Liver (tissue), 3 donors: ENCODE measurements around the gene MGAT5.

Source experiments
- EGR1 ChIP-seq, 2 donors: IDR thresholded peaks; 2 replicates each; pipeline ENCODE4 v1.6.1; 2016 to 2018; ENCODE audit warnings: antibody characterized with exemption in 2 of 2, low read depth in 2 of 2
- HNF4A ChIP-seq, 2 donors: conservative IDR thresholded peaks; 2 replicates each; pipeline ENCODE4 v1.6.1; 2016; ENCODE audit warnings: antibody characterized with exemption in 2 of 2, mild to moderate bottlenecking in 2 of 2
- JUND ChIP-seq, 2 donors: IDR thresholded peaks; 2 replicates each; pipeline ENCODE4 v1.6.1; 2016; ENCODE audit warnings: antibody characterized with exemption in 2 of 2
- NR2F2 ChIP-seq: IDR thresholded peaks from 2 replicates; pipeline ENCODE4 v1.6.1; 2016; ENCODE audit warnings: antibody characterized with exemption
- RAD21 ChIP-seq, 2 donors: IDR thresholded peaks; 2 replicates each; pipeline ENCODE4 v1.6.1; 2016; ENCODE audit warnings: antibody characterized with exemption in 2 of 2, mild to moderate bottlenecking in 2 of 2
- RXRA ChIP-seq, 2 donors: IDR thresholded peaks; 2 replicates each; pipeline ENCODE4 v1.6.1; 2017 to 2018; ENCODE audit warnings: antibody characterized with exemption in 2 of 2, mild to moderate bottlenecking in 1 of 2
- SP1 ChIP-seq: IDR thresholded peaks from 2 replicates; pipeline ENCODE4 v1.6.1; 2018; ENCODE audit warnings: antibody characterized with exemption, mild to moderate bottlenecking
- TAF1 ChIP-seq: conservative IDR thresholded peaks from 2 replicates; pipeline ENCODE4 v1.6.1; 2016; ENCODE audit warnings: antibody characterized with exemption, mild to moderate bottlenecking
- YY1 ChIP-seq: IDR thresholded peaks from 2 replicates; pipeline ENCODE4 v1.6.1; 2016; ENCODE audit warnings: antibody characterized with exemption, mild to moderate bottlenecking
- TF ChIP-seq, protein P1 (sequence below): fragments of 150-350 bp; IDR thresholded peaks from 2 replicates; pipeline ENCODE4 v1.5.1; 2017; ENCODE audit warnings: improper control_type of control experiment, low read depth, low read length; ENCODE audit not compliant: missing input control
- TF ChIP-seq, protein P2 (sequence below): IDR thresholded peaks from 2 replicates; pipeline ENCODE4 v1.6.1; 2016; ENCODE audit warnings: antibody characterized with exemption, mild to moderate bottlenecking
- TF ChIP-seq, protein P3 (sequence below): IDR thresholded peaks from 2 replicates; pipeline ENCODE4 v1.6.1; 2016; ENCODE audit warnings: antibody characterized with exemption
- TF ChIP-seq, protein P4 (sequence below): IDR thresholded peaks from 2 replicates; pipeline ENCODE4 v1.6.1; 2016; ENCODE audit warnings: antibody characterized with exemption
- donor health status: healthy.
- donor health status: healthy.

DNA sequence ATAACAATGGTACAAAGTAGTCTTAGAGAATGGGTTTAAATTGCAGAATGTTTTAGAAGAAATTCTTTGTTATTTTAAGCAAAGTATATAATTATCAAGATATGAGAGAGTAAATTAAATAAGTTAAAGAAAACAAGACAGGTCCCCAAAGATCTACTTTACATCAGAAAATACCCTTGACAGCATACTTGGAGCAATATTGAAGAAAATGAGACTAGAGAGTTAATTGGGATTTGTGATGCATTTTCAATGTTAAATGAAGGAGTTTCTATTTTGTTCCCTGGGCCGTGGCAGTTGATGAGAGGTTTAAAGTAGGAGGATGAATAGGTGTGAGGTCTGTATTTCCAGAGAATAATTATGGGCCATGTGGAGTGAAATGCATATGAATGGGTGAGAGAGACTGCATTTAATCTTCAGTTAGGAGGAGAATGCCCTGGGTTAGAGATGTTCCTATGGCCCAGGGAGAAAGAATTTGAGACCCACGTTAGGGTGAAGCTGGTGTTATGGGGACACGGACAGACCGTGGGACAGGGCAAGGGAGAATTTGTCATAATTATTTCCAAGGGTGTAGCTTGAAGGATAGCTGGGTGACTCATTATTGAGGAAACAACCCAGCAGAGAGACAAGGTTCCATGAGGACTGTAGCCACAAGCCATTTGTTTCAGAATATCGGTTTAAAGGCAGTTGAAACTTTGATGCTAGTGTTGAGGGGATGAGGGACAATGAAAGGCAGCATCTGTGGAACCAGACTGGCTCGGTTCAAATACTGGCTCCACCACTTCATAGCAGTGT lies 22.7 kb downstream of the MGAT5 start:
- TF ChIP-seq, protein P1, sequence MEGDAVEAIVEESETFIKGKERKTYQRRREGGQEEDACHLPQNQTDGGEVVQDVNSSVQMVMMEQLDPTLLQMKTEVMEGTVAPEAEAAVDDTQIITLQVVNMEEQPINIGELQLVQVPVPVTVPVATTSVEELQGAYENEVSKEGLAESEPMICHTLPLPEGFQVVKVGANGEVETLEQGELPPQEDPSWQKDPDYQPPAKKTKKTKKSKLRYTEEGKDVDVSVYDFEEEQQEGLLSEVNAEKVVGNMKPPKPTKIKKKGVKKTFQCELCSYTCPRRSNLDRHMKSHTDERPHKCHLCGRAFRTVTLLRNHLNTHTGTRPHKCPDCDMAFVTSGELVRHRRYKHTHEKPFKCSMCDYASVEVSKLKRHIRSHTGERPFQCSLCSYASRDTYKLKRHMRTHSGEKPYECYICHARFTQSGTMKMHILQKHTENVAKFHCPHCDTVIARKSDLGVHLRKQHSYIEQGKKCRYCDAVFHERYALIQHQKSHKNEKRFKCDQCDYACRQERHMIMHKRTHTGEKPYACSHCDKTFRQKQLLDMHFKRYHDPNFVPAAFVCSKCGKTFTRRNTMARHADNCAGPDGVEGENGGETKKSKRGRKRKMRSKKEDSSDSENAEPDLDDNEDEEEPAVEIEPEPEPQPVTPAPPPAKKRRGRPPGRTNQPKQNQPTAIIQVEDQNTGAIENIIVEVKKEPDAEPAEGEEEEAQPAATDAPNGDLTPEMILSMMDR = no peak
- TF ChIP-seq EGR1 (IDR thresholded peaks at IDR 0.05; ENCODE audit: low read depth in 2 of 2) = no peak
- TF ChIP-seq, protein P2, sequence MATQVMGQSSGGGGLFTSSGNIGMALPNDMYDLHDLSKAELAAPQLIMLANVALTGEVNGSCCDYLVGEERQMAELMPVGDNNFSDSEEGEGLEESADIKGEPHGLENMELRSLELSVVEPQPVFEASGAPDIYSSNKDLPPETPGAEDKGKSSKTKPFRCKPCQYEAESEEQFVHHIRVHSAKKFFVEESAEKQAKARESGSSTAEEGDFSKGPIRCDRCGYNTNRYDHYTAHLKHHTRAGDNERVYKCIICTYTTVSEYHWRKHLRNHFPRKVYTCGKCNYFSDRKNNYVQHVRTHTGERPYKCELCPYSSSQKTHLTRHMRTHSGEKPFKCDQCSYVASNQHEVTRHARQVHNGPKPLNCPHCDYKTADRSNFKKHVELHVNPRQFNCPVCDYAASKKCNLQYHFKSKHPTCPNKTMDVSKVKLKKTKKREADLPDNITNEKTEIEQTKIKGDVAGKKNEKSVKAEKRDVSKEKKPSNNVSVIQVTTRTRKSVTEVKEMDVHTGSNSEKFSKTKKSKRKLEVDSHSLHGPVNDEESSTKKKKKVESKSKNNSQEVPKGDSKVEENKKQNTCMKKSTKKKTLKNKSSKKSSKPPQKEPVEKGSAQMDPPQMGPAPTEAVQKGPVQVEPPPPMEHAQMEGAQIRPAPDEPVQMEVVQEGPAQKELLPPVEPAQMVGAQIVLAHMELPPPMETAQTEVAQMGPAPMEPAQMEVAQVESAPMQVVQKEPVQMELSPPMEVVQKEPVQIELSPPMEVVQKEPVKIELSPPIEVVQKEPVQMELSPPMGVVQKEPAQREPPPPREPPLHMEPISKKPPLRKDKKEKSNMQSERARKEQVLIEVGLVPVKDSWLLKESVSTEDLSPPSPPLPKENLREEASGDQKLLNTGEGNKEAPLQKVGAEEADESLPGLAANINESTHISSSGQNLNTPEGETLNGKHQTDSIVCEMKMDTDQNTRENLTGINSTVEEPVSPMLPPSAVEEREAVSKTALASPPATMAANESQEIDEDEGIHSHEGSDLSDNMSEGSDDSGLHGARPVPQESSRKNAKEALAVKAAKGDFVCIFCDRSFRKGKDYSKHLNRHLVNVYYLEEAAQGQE = no peak
- TF ChIP-seq JUND (IDR thresholded peaks at IDR 0.05) = no peak
- TF ChIP-seq, protein P3, sequence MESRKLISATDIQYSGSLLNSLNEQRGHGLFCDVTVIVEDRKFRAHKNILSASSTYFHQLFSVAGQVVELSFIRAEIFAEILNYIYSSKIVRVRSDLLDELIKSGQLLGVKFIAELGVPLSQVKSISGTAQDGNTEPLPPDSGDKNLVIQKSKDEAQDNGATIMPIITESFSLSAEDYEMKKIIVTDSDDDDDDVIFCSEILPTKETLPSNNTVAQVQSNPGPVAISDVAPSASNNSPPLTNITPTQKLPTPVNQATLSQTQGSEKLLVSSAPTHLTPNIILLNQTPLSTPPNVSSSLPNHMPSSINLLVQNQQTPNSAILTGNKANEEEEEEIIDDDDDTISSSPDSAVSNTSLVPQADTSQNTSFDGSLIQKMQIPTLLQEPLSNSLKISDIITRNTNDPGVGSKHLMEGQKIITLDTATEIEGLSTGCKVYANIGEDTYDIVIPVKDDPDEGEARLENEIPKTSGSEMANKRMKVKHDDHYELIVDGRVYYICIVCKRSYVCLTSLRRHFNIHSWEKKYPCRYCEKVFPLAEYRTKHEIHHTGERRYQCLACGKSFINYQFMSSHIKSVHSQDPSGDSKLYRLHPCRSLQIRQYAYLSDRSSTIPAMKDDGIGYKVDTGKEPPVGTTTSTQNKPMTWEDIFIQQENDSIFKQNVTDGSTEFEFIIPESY = no peak
- TF ChIP-seq, protein P4, sequence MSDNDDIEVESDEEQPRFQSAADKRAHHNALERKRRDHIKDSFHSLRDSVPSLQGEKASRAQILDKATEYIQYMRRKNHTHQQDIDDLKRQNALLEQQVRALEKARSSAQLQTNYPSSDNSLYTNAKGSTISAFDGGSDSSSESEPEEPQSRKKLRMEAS = no peak
- TF ChIP-seq TAF1 = no peak
- no peak for TF ChIP-seq RAD21 (IDR thresholded peaks at IDR 0.05)
- TF ChIP-seq NR2F2 = no peak
- no peak for TF ChIP-seq SP1
- no peak for TF ChIP-seq YY1
- no peak for TF ChIP-seq HNF4A (conservative IDR thresholded peaks at IDR 0.05)
- TF ChIP-seq RXRA (IDR thresholded peaks at IDR 0.05) = no peak
